HepG2 (cell line): ENCODE results near the gene MAN2C1. TPM values are rescaled to one million over a fixed set of nuclear protein-coding genes. Genes with fewer than 3 reads are reported as not detected.

Source experiments
- CAMTA2 ChIP-seq: sonication (generic); formaldehyde crosslinking; IDR thresholded peaks from 2 replicates; pipeline ENCODE4 v1.4.0; 2020; ENCODE audit warnings: mild to moderate bottlenecking, missing genetic modification reagents, borderline replicate concordance
- CREB1 ChIP-seq, 2 experiments: fragments of 450-650 bp in 1 of 2; IDR thresholded peaks; 2 replicates each; pipeline ENCODE4 v1.6.1; 2016 to 2017; ENCODE audit warnings: control low read depth in 1 of 2, mild to moderate bottlenecking in 1 of 2, missing compliant biosample characterization in 1 of 2, missing genetic modification characterization in 1 of 2
- DMAP1 ChIP-seq: IDR thresholded peaks from 2 replicates; pipeline ENCODE4 v1.6.1; 2016
- FOXM1 ChIP-seq: sonication (generic); formaldehyde crosslinking; IDR thresholded peaks from 2 replicates; pipeline ENCODE4 v1.5.0; 2020; ENCODE audit warnings: missing genetic modification reagents
- HNRNPH1 ChIP-seq: fragments of 200-400 bp; formaldehyde crosslinking; optimal IDR thresholded peaks from 2 replicates; pipeline ENCODE3; 2017; ENCODE audit warnings: mild to moderate bottlenecking, low read depth, low read length
- IRF2 ChIP-seq: IDR thresholded peaks from 2 replicates; pipeline ENCODE4 v1.6.1; 2018; ENCODE audit warnings: missing genetic modification reagents, missing compliant biosample characterization
- KAT8 ChIP-seq: IDR thresholded peaks from 2 replicates; pipeline ENCODE4 v1.6.1; 2016; ENCODE audit warnings: missing genetic modification reagents, missing compliant biosample characterization
- KLF11 ChIP-seq: IDR thresholded peaks from 2 replicates; pipeline ENCODE4 v1.6.1; 2016; ENCODE audit warnings: missing compliant biosample characterization
- KLF9 ChIP-seq: IDR thresholded peaks from 2 replicates; pipeline ENCODE4 v1.6.1; 2016; ENCODE audit warnings: low read depth
- MBD4 ChIP-seq: IDR thresholded peaks from 2 replicates; pipeline ENCODE4 v1.6.1; 2012; ENCODE audit warnings: low read length, inconsistent platforms, borderline replicate concordance
- MTA3 ChIP-seq: sonication (generic); formaldehyde crosslinking; IDR thresholded peaks from 2 replicates; pipeline ENCODE4 v1.4.0; 2020; ENCODE audit warnings: missing genetic modification reagents
- NCOR1 ChIP-seq: fragments of 200-600 bp; sonication (generic); IDR thresholded peaks from 2 replicates; pipeline ENCODE4 v1.7.0; 2017; ENCODE audit warnings: antibody characterized with exemption, low read length, borderline replicate concordance
- NR2C2 ChIP-seq: sonication (generic); formaldehyde crosslinking; IDR thresholded peaks from 2 replicates; pipeline ENCODE4 v1.4.0; 2020; ENCODE audit warnings: missing genetic modification reagents, mild to moderate bottlenecking, moderate library complexity, borderline replicate concordance
- PHF20 ChIP-seq: sonication (generic); formaldehyde crosslinking; IDR thresholded peaks from 2 replicates; pipeline ENCODE4 v1.5.0; 2020; ENCODE audit warnings: mild to moderate bottlenecking, missing genetic modification reagents
- POLR2A ChIP-seq, 2 experiments: IDR thresholded peaks; 2 replicates each; pipeline ENCODE4 v1.6.1; 2011; ENCODE audit warnings: low read depth in 2 of 2, low read length in 2 of 2, mild to moderate bottlenecking in 1 of 2, moderate library complexity in 1 of 2; ENCODE audit not compliant: insufficient read depth in 1 of 2
- PRPF4 ChIP-seq: fragments of 200-400 bp; formaldehyde crosslinking; IDR thresholded peaks from 2 replicates; pipeline ENCODE4 v1.6.1; 2016; ENCODE audit warnings: low read length, low read depth; ENCODE audit not compliant: poor library complexity, severe bottlenecking
- RARG ChIP-seq: sonication (generic); formaldehyde crosslinking; IDR thresholded peaks from 2 replicates; pipeline ENCODE4 v1.4.0; 2020; ENCODE audit warnings: low read depth, mild to moderate bottlenecking, missing genetic modification reagents
- TOPORS ChIP-seq: sonication (generic); formaldehyde crosslinking; IDR thresholded peaks from 2 replicates; pipeline ENCODE4 v1.8.0; 2023; ENCODE audit warnings: mild to moderate bottlenecking, missing genetic modification reagents
- U2AF1 ChIP-seq: fragments of 200-400 bp; formaldehyde crosslinking; optimal IDR thresholded peaks from 2 replicates; pipeline ENCODE3; 2017; ENCODE audit warnings: mild to moderate bottlenecking, low read depth, low read length
- ZNF552 ChIP-seq: sonication (generic); formaldehyde crosslinking; IDR thresholded peaks from 2 replicates; pipeline ENCODE4 v1.9.0; 2022; ENCODE audit warnings: missing genetic modification reagents, mild to moderate bottlenecking, borderline replicate concordance
- ZNF563 ChIP-seq: sonication (generic); formaldehyde crosslinking; IDR thresholded peaks from 2 replicates; pipeline ENCODE4 v1.8.0; 2022; ENCODE audit warnings: mild to moderate bottlenecking, moderate library complexity, missing genetic modification reagents
- ZNF678 ChIP-seq: sonication (generic); formaldehyde crosslinking; IDR thresholded peaks from 2 replicates; pipeline ENCODE4 v1.4.0; 2020; ENCODE audit warnings: mild to moderate bottlenecking, missing genetic modification reagents
- ZNF713 ChIP-seq: sonication (generic); formaldehyde crosslinking; IDR thresholded peaks from 2 replicates; pipeline ENCODE4 v1.4.0; 2020; ENCODE audit warnings: mild to moderate bottlenecking, missing genetic modification reagents
- ZNF749 ChIP-seq: sonication (generic); formaldehyde crosslinking; IDR thresholded peaks from 2 replicates; pipeline ENCODE4 v1.8.0; 2022; ENCODE audit warnings: mild to moderate bottlenecking, missing genetic modification reagents, moderate library complexity, borderline replicate concordance
- ZNF839 ChIP-seq: sonication (generic); formaldehyde crosslinking; IDR thresholded peaks from 2 replicates; pipeline ENCODE4 v1.4.0; 2020; ENCODE audit warnings: missing genetic modification reagents, mild to moderate bottlenecking, borderline replicate concordance
- ZSCAN9 ChIP-seq: IDR thresholded peaks from 2 replicates; pipeline ENCODE4 v1.6.1; 2016; ENCODE audit warnings: borderline replicate concordance
- ZZZ3 ChIP-seq: sonication (generic); formaldehyde crosslinking; IDR thresholded peaks from 2 replicates; pipeline ENCODE4 v1.4.0; 2020; ENCODE audit warnings: missing genetic modification reagents, mild to moderate bottlenecking, borderline replicate concordance
- polyA plus RNA-seq, 8 experiments: library from polyadenylated mRNA; depleted of rRNA in 3 of 8; stranded (reverse) in 7 of 8; unstranded in 1 of 8; fragments of >200 nt; fragmentation: Illumina TruSeq in 4 of 8; extraction: Trizol in 4 of 8; gene quantifications; 2 replicates each; pipeline versions ENCODE4 v1.2.1 to v1.2.3, GENCODE V29; 2011 to 2016; ENCODE audit warnings: low read depth in 4 of 8, missing spikeins in 1 of 8, mixed read lengths in 1 of 8; ENCODE audit not compliant: insufficient read depth in 1 of 8
- total RNA-seq, 5 experiments: library from RNA; depleted of rRNA; stranded (reverse); fragments of >200 nt; fragmentation: Illumina TruSeq; extraction: Trizol; gene quantifications; 2 replicates each; pipeline ENCODE4 v1.2.3, GENCODE V29; 2016; ENCODE audit warnings: low read depth in 1 of 5
- TF ChIP-seq, protein P1 (sequence below): sonication (generic); formaldehyde crosslinking; IDR thresholded peaks from 2 replicates; pipeline ENCODE4 v1.9.0; 2022; ENCODE audit warnings: missing genetic modification reagents, mild to moderate bottlenecking, borderline replicate concordance
- TF ChIP-seq, protein P2 (sequence below): sonication (generic); IDR thresholded peaks from 2 replicates; pipeline ENCODE4 v1.6.1; 2016; ENCODE audit warnings: low read depth, borderline replicate concordance
- TF ChIP-seq, protein P3 (sequence below): sonication (generic); formaldehyde crosslinking; IDR thresholded peaks from 2 replicates; pipeline ENCODE4 v1.4.0; 2020; ENCODE audit warnings: mild to moderate bottlenecking, missing genetic modification reagents, borderline replicate concordance

Gene MAN2C1
- total and polyA plus RNA-seq, 2 of the 13 experiments (the other 11 are each of a cell fraction or from before 2014, with no cell fraction given): 62.6 to 71.0 TPM

DNA sequence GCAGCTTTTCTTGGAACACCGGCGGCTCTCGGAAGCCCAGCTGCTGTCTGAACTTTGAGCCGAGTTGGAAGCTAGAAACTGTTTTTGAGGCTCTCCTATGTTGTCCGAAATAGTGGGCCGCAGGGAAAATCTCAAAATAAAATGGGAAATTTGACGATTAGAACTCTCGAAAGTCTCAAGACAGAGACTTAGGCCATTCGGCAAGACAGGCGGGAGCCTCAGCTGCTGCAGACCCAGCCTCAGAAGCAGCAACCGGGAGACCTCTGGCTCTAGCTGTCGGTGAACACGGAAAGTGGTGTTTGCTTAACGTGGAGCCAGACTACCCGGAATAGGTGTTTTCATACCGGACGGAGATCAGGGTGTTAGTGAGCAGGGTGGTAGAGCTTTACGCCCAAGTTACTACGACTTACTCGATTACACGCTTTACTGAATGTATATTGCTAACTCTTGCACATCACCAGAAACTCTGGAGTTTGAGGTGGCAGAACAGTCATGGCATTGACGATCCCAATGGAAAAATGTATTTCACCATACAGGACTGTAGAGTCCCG is 357 bp upstream of the MAN2C1 start (continued):
- TF ChIP-seq HNRNPH1: peak; percentile 15
- TF ChIP-seq MBD4: no peak
- peak; percentile 39; the same call in 1 of the 2 replicates for TF ChIP-seq ZZZ3
- TF ChIP-seq KLF11 (CRISPR knock-in tag): peak; percentile 5; the same call in 1 of the 2 replicates
- no peak for TF ChIP-seq ZNF749 (CRISPR knock-in tag)
- peak; percentile 6; the same call in 1 of the 2 replicates for TF ChIP-seq DMAP1 (CRISPR knock-in tag)
- TF ChIP-seq ZNF839 (CRISPR knock-in tag): no peak
- no peak for TF ChIP-seq CREB1 (IDR thresholded peaks at IDR 0.05)
- TF ChIP-seq CREB1 (CRISPR knock-in tag; IDR thresholded peaks at IDR 0.05): peak; percentile 72
- no peak for TF ChIP-seq PRPF4
- TF ChIP-seq ZNF713 (CRISPR knock-in tag): no peak
- TF ChIP-seq ZSCAN9 (CRISPR knock-in tag): no peak
- no peak for TF ChIP-seq ZNF678
- TF ChIP-seq, protein P1, sequence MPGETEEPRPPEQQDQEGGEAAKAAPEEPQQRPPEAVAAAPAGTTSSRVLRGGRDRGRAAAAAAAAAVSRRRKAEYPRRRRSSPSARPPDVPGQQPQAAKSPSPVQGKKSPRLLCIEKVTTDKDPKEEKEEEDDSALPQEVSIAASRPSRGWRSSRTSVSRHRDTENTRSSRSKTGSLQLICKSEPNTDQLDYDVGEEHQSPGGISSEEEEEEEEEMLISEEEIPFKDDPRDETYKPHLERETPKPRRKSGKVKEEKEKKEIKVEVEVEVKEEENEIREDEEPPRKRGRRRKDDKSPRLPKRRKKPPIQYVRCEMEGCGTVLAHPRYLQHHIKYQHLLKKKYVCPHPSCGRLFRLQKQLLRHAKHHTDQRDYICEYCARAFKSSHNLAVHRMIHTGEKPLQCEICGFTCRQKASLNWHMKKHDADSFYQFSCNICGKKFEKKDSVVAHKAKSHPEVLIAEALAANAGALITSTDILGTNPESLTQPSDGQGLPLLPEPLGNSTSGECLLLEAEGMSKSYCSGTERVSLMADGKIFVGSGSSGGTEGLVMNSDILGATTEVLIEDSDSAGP (CRISPR knock-in tag): peak; percentile 31; the same call in 1 of the 2 replicates
- peak; percentile 36 for TF ChIP-seq U2AF1
- TF ChIP-seq MTA3 (CRISPR knock-in tag): no peak
- no peak; the same call in 1 of the 2 replicates for TF ChIP-seq NR2C2 (CRISPR knock-in tag)
- TF ChIP-seq NCOR1: peak; percentile 94
- TF ChIP-seq FOXM1 (CRISPR knock-in tag): no peak
- 0 out of 2 replicates have a peak, but pooled peaks have one; percentile 89 for TF ChIP-seq KLF9
- TF ChIP-seq IRF2 (CRISPR knock-in tag): no peak
- no peak for TF ChIP-seq KAT8 (CRISPR knock-in tag)
- TF ChIP-seq PHF20 (CRISPR knock-in tag): peak; percentile 54
- TF ChIP-seq ZNF563 (CRISPR knock-in tag): no peak
- TF ChIP-seq RARG: no peak
- no peak for TF ChIP-seq ZNF552 (CRISPR knock-in tag)
- no peak for TF ChIP-seq TOPORS (CRISPR knock-in tag)
- no peak; the same call in 1 of the 2 replicates for TF ChIP-seq CAMTA2
- no peak for TF ChIP-seq POLR2A (IDR thresholded peaks at IDR 0.05; ENCODE audit: insufficient read depth in 1 of 2, low read depth in 2 of 2, low read length in 2 of 2)
- TF ChIP-seq, protein P2, sequence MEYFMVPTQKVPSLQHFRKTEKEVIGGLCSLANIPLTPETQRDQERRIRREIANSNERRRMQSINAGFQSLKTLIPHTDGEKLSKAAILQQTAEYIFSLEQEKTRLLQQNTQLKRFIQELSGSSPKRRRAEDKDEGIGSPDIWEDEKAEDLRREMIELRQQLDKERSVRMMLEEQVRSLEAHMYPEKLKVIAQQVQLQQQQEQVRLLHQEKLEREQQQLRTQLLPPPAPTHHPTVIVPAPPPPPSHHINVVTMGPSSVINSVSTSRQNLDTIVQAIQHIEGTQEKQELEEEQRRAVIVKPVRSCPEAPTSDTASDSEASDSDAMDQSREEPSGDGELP: peak; percentile 97
- TF ChIP-seq, protein P3, sequence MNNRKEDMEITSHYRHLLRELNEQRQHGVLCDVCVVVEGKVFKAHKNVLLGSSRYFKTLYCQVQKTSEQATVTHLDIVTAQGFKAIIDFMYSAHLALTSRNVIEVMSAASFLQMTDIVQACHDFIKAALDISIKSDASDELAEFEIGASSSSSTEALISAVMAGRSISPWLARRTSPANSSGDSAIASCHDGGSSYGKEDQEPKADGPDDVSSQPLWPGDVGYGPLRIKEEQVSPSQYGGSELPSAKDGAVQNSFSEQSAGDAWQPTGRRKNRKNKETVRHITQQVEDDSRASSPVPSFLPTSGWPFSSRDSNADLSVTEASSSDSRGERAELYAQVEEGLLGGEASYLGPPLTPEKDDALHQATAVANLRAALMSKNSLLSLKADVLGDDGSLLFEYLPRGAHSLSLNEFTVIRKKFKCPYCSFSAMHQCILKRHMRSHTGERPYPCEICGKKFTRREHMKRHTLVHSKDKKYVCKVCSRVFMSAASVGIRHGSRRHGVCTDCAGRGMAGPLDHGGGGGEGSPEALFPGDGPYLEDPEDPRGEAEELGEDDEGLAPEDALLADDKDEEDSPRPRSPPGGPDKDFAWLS (CRISPR knock-in tag): no peak
